SK-N-SH treated with all-trans-retinoic acid at 6 μM for 48 hours (cell line): ENCODE data around the gene THAP5.
"Not testable (repeated sequence)": the region's sequence is repeated elsewhere in the genome, so short reads cannot be mapped to it uniquely, and the experiment has no call there.

Source experiments
- ATAC-seq: fragments of 200-7000 bp; cut with Tn5 transposase; 3 replicates; pipeline ENCODE4 v1.9.1; 2020; ENCODE audit warnings: mild to moderate bottlenecking, moderate library complexity
- ARNTL ChIP-seq: fragments of 450-650 bp; formaldehyde crosslinking; IDR thresholded peaks from 2 replicates; pipeline ENCODE4 v1.5.0; 2020; ENCODE audit warnings: low read depth, mild to moderate bottlenecking, moderate library complexity, borderline replicate concordance
- BACH2 ChIP-seq: fragments of 250-450 bp; sonication (Bioruptor Pico); IDR thresholded peaks from 2 replicates; pipeline ENCODE4 v1.9.0; 2021; ENCODE audit warnings: mild to moderate bottlenecking, borderline replicate concordance
- ESRRG ChIP-seq: fragments of 250-450 bp; sonication (Bioruptor Pico); IDR thresholded peaks from 2 replicates; pipeline ENCODE4 v1.6.1; 2021; ENCODE audit warnings: mild to moderate bottlenecking
- GLIS3 ChIP-seq: fragments of 250-450 bp; sonication (Bioruptor Pico); IDR thresholded peaks from 2 replicates; pipeline ENCODE4 v1.5.0; 2020; ENCODE audit warnings: mild to moderate bottlenecking, moderate library complexity
- ISL1 ChIP-seq: fragments of 250-450 bp; sonication (Bioruptor Pico); IDR thresholded peaks from 2 replicates; pipeline ENCODE4 v2.1.2; 2022; ENCODE audit warnings: mild to moderate bottlenecking, moderate library complexity
- OSR1 ChIP-seq: fragments of 250-450 bp; sonication (Bioruptor Pico); IDR thresholded peaks from 2 replicates; pipeline ENCODE4 v1.8.0; 2022; ENCODE audit warnings: moderate library complexity, mild to moderate bottlenecking, inconsistent platforms
- PPARA ChIP-seq: fragments of 250-450 bp; sonication (Bioruptor Pico); IDR thresholded peaks from 2 replicates; pipeline ENCODE4 v1.5.0; 2020; ENCODE audit warnings: mild to moderate bottlenecking, borderline replicate concordance
- RARB ChIP-seq: fragments of 250-450 bp; sonication (Bioruptor Pico); IDR thresholded peaks from 2 replicates; pipeline ENCODE4 v1.8.0; 2021; ENCODE audit warnings: mild to moderate bottlenecking, moderate library complexity
- SNAI2 ChIP-seq: fragments of 250-450 bp; sonication (Bioruptor Pico); IDR thresholded peaks from 2 replicates; pipeline ENCODE4 v1.5.0; 2020; ENCODE audit warnings: mild to moderate bottlenecking, moderate library complexity
- TCF4 ChIP-seq: fragments of 250-450 bp; sonication (Bioruptor Pico); IDR thresholded peaks from 2 replicates; pipeline ENCODE4 v1.8.0; 2021; ENCODE audit warnings: mild to moderate bottlenecking, moderate library complexity, borderline replicate concordance
- TOX ChIP-seq: fragments of 250-450 bp; sonication (Bioruptor Pico); IDR thresholded peaks from 2 replicates; pipeline ENCODE4 v1.8.0; 2021; ENCODE audit warnings: mild to moderate bottlenecking, moderate library complexity, borderline replicate concordance
- TSHZ2 ChIP-seq: fragments of 250-450 bp; sonication (Bioruptor Pico); IDR thresholded peaks from 2 replicates; pipeline ENCODE4 v1.5.0; 2020; ENCODE audit warnings: mild to moderate bottlenecking, moderate library complexity
- ZC3H10 ChIP-seq: fragments of 250-450 bp; sonication (Bioruptor Pico); IDR thresholded peaks from 2 replicates; pipeline ENCODE4 v1.5.1; 2021; ENCODE audit warnings: mild to moderate bottlenecking, moderate library complexity
- ZFP30 ChIP-seq: fragments of 450-650 bp; formaldehyde crosslinking; IDR thresholded peaks from 2 replicates; pipeline ENCODE4 v1.5.0; 2022; ENCODE audit warnings: mild to moderate bottlenecking, moderate library complexity
- ZNF565 ChIP-seq: fragments of 450-650 bp; formaldehyde crosslinking; conservative IDR thresholded peaks from 2 replicates; pipeline ENCODE4 v1.5.0; 2020; ENCODE audit warnings: low read depth, mild to moderate bottlenecking, moderate library complexity
- ZNF8 ChIP-seq: fragments of 450-650 bp; formaldehyde crosslinking; IDR thresholded peaks from 2 replicates; pipeline ENCODE4 v1.5.0; 2020; ENCODE audit warnings: mild to moderate bottlenecking, moderate library complexity
- TF ChIP-seq, protein P1 (sequence below): fragments of 250-450 bp; sonication (Bioruptor Pico); IDR thresholded peaks from 2 replicates; pipeline ENCODE4 v1.5.1; 2021; ENCODE audit warnings: mild to moderate bottlenecking, moderate library complexity
- TF ChIP-seq, protein P2 (sequence below): fragments of 250-450 bp; sonication (Bioruptor Pico); IDR thresholded peaks from 2 replicates; pipeline ENCODE4 v1.8.0; 2020; ENCODE audit warnings: mild to moderate bottlenecking, moderate library complexity, borderline replicate concordance
- TF ChIP-seq, protein P3 (sequence below): fragments of 250-450 bp; sonication (Bioruptor Pico); IDR thresholded peaks from 2 replicates; pipeline ENCODE4 v1.8.0; 2021; ENCODE audit warnings: low read depth, mild to moderate bottlenecking, moderate library complexity, borderline replicate concordance
- TF ChIP-seq, protein P4 (sequence below): fragments of 250-450 bp; sonication (Bioruptor Pico); IDR thresholded peaks from 2 replicates; pipeline ENCODE4 v1.5.1; 2020; ENCODE audit warnings: low read depth, mild to moderate bottlenecking, moderate library complexity

The THAP5 gene

GRCh38 chr7:108541478-108541877 is 28.0 kb downstream of the THAP5 start:
- TF ChIP-seq ZNF8 (CRISPR knock-in tag) = no peak
- TF ChIP-seq, protein P1, sequence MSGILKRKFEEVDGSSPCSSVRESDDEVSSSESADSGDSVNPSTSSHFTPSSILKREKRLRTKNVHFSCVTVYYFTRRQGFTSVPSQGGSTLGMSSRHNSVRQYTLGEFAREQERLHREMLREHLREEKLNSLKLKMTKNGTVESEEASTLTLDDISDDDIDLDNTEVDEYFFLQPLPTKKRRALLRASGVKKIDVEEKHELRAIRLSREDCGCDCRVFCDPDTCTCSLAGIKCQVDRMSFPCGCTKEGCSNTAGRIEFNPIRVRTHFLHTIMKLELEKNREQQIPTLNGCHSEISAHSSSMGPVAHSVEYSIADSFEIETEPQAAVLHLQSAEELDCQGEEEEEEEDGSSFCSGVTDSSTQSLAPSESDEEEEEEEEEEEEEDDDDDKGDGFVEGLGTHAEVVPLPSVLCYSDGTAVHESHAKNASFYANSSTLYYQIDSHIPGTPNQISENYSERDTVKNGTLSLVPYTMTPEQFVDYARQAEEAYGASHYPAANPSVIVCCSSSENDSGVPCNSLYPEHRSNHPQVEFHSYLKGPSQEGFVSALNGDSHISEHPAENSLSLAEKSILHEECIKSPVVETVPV (CRISPR knock-in tag) = no peak
- TF ChIP-seq, protein P2, sequence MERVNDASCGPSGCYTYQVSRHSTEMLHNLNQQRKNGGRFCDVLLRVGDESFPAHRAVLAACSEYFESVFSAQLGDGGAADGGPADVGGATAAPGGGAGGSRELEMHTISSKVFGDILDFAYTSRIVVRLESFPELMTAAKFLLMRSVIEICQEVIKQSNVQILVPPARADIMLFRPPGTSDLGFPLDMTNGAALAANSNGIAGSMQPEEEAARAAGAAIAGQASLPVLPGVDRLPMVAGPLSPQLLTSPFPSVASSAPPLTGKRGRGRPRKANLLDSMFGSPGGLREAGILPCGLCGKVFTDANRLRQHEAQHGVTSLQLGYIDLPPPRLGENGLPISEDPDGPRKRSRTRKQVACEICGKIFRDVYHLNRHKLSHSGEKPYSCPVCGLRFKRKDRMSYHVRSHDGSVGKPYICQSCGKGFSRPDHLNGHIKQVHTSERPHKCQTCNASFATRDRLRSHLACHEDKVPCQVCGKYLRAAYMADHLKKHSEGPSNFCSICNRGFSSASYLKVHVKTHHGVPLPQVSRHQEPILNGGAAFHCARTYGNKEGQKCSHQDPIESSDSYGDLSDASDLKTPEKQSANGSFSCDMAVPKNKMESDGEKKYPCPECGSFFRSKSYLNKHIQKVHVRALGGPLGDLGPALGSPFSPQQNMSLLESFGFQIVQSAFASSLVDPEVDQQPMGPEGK (CRISPR knock-in tag) = no peak
- TF ChIP-seq ISL1 = no peak
- TF ChIP-seq, protein P3, sequence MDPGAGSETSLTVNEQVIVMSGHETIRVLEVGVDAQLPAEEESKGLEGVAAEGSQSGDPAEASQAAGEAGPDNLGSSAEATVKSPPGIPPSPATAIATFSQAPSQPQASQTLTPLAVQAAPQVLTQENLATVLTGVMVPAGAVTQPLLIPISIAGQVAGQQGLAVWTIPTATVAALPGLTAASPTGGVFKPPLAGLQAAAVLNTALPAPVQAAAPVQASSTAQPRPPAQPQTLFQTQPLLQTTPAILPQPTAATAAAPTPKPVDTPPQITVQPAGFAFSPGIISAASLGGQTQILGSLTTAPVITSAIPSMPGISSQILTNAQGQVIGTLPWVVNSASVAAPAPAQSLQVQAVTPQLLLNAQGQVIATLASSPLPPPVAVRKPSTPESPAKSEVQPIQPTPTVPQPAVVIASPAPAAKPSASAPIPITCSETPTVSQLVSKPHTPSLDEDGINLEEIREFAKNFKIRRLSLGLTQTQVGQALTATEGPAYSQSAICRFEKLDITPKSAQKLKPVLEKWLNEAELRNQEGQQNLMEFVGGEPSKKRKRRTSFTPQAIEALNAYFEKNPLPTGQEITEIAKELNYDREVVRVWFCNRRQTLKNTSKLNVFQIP = no peak
- TF ChIP-seq ZC3H10 = no peak
- no peak for TF ChIP-seq PPARA (CRISPR knock-in tag)
- TF ChIP-seq TOX (CRISPR knock-in tag) = no peak
- no peak for TF ChIP-seq OSR1 (CRISPR knock-in tag)
- no peak for TF ChIP-seq BACH2 (CRISPR knock-in tag)
- ATAC-seq = no peak

GRCh38 chr7:108538685-108539084 is 30.8 kb downstream of the THAP5 start:
- ATAC-seq = not testable (repeated sequence)

- ATAC-seq = not testable (repeated sequence)
Observed at GRCh38 chr7:108538236-108538635, 31.3 kb downstream of the THAP5 start.

DNA sequence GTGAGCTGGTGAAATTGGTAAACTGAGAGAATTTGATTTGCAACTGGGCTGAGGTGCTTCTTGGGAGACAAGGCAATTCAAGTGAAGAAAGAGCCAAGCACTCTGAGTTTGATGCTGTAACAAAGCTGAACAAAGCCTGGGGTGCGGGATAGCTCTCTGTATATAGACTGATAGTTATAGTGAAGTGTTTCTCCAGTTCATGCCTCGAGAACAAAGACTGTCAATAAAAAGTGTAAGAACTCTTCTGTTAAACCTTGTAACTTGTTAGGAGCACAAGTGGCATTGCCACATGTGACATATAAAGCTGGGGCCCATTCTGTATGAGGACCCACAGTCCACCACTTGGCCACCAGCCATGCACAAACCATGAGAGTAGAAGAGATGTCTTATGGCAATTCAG is 32.3 kb downstream of the THAP5 start:
- no peak for ATAC-seq
- no peak for TF ChIP-seq ZC3H10

GRCh38 chr7:108535744-108536143 is 33.8 kb downstream of the THAP5 start:
- ATAC-seq = no peak
- no peak for TF ChIP-seq BACH2 (CRISPR knock-in tag)

- TF ChIP-seq ARNTL (no peak), TCF4 (CRISPR knock-in tag) (no peak), PPARA (CRISPR knock-in tag) (no peak), SNAI2 (no peak), BACH2 (CRISPR knock-in tag) (no peak), OSR1 (CRISPR knock-in tag) (no peak), RARB (CRISPR knock-in tag) (no peak), ZNF8 (CRISPR knock-in tag) (no peak), ZNF565 (CRISPR knock-in tag) (no peak), ZC3H10 (no peak), ZFP30 (CRISPR knock-in tag) (no peak), GLIS3 (CRISPR knock-in tag) (no peak), TSHZ2 (CRISPR knock-in tag) (no peak), ESRRG (CRISPR knock-in tag) (no peak)
- TF ChIP-seq, protein P1 (CRISPR knock-in tag) = no peak
- TF ChIP-seq, protein P4, sequence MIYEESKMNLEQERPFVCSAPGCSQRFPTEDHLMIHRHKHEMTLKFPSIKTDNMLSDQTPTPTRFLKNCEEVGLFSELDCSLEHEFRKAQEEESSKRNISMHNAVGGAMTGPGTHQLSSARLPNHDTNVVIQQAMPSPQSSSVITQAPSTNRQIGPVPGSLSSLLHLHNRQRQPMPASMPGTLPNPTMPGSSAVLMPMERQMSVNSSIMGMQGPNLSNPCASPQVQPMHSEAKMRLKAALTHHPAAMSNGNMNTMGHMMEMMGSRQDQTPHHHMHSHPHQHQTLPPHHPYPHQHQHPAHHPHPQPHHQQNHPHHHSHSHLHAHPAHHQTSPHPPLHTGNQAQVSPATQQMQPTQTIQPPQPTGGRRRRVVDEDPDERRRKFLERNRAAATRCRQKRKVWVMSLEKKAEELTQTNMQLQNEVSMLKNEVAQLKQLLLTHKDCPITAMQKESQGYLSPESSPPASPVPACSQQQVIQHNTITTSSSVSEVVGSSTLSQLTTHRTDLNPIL = no peak
- no peak for ATAC-seq
Observed at GRCh38 chr7:108535257-108535656, 34.2 kb downstream of the THAP5 start.
